Neural crest cell (in vitro differentiated cells): Measurements from ENCODE around the gene SPATA17. TPM values are rescaled to one million over a fixed set of nuclear protein-coding genes. Genes with fewer than 3 reads are reported as not detected.

ENCODE experiments used
- DNase-seq: peaks from one replicate; pipeline ENCODE4 v3.0.0; 2021; ENCODE audit warnings: low read depth, mixed read lengths, low spot score
- H3K27ac Mint-ChIP-seq: one replicate; pipeline ENCODE4 v1.8.0; 2021; ENCODE audit warnings: mild to moderate bottlenecking, mixed read lengths; ENCODE audit not compliant: unreplicated experiment
- H3K27me3 Mint-ChIP-seq: 2 replicates; pipeline ENCODE4 v1.8.0; 2021; ENCODE audit warnings: low read depth, mild to moderate bottlenecking, mixed read lengths
- H3K36me3 Mint-ChIP-seq: 2 replicates; pipeline ENCODE4 v1.8.0; 2021; ENCODE audit warnings: low read depth, mild to moderate bottlenecking, mixed read lengths
- H3K4me1 Mint-ChIP-seq: 2 replicates; pipeline ENCODE4 v1.8.0; 2021; ENCODE audit warnings: mixed read lengths
- H3K4me3 Mint-ChIP-seq: one replicate; pipeline ENCODE4 v1.8.0; 2021; ENCODE audit warnings: mild to moderate bottlenecking, mixed read lengths
- H3K9me3 Mint-ChIP-seq: 2 replicates; pipeline ENCODE4 v1.8.0; 2021; ENCODE audit warnings: mixed read lengths
- total RNA-seq: library from RNA; stranded (reverse); gene quantifications from 2 replicates; pipeline ENCODE4 v1.2.1, GENCODE V29; 2021
- TF ChIP-seq, protein P1 (sequence below): fragments of 200-600 bp; sonication (generic); conservative IDR thresholded peaks from 2 replicates; pipeline ENCODE4 v1.5.0; 2021; ENCODE audit warnings: antibody characterized with exemption, mild to moderate bottlenecking

Gene SPATA17
- total RNA-seq, 1 donor from 2014 or later, result 1.7 TPM

DNA sequence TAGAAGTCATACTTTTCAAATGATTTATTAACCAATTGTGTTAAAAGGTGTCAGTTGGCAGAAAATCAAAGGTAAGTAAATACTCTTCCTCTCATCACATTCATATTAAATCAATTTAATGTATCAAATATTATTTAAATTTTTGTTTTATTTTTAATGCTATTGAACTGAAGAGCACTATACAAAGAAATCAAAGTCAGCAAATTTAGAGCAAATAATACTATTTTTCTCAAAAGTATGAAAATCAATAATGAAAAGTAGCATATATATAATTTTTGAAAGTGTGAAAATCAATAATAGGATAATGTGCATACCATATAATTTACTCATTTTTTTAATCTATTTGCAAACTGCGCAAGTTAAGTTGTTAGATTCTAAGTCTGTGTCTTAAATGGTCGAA is 181.0 kb downstream of the SPATA17 start:
- H3K27me3 Mint-ChIP-seq, result no peaks in the 10 kb centered on the region
- DNase-seq, result no peak
- no peak overlapping the region for H3K27ac Mint-ChIP-seq
- H3K9me3 Mint-ChIP-seq, result peaks cover 2% of the 10 kb centered on the region
- no peaks in the 10 kb centered on the region for H3K4me1 Mint-ChIP-seq
- TF ChIP-seq, protein P1, sequence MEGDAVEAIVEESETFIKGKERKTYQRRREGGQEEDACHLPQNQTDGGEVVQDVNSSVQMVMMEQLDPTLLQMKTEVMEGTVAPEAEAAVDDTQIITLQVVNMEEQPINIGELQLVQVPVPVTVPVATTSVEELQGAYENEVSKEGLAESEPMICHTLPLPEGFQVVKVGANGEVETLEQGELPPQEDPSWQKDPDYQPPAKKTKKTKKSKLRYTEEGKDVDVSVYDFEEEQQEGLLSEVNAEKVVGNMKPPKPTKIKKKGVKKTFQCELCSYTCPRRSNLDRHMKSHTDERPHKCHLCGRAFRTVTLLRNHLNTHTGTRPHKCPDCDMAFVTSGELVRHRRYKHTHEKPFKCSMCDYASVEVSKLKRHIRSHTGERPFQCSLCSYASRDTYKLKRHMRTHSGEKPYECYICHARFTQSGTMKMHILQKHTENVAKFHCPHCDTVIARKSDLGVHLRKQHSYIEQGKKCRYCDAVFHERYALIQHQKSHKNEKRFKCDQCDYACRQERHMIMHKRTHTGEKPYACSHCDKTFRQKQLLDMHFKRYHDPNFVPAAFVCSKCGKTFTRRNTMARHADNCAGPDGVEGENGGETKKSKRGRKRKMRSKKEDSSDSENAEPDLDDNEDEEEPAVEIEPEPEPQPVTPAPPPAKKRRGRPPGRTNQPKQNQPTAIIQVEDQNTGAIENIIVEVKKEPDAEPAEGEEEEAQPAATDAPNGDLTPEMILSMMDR, result no peak
- peaks cover 2% of the 10 kb centered on the region for H3K36me3 Mint-ChIP-seq
- H3K4me3 Mint-ChIP-seq, result no peak overlapping the region

DNA sequence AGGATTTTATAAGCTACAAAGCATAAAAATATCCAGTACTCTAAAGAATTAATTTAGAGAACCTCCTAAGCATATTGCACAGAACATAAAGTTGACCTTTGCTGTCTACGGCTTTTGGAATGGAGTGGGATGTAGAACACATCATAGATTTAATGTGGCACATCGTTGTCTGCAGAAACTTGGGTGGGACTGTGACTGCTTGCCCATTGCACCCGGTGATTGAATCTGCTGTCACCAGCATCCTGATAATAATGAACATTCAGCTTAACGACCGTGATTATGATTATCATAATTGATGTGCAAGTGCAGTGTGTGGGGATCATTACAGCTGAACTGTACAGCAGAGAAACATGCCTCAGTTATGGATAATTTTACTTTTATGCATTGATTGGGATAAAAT is 181.9 kb downstream of the SPATA17 start:
- peaks cover 5% of the 10 kb centered on the region for H3K9me3 Mint-ChIP-seq
- H3K4me3 Mint-ChIP-seq, result no peak overlapping the region
- DNase-seq, result no peak
- H3K4me1 Mint-ChIP-seq, result no peaks in the 10 kb centered on the region
- H3K36me3 Mint-ChIP-seq, result peaks cover 5% of the 10 kb centered on the region
- H3K27ac Mint-ChIP-seq, result no peak overlapping the region
- no peaks in the 10 kb centered on the region for H3K27me3 Mint-ChIP-seq
- TF ChIP-seq, protein P1, result no peak

DNA sequence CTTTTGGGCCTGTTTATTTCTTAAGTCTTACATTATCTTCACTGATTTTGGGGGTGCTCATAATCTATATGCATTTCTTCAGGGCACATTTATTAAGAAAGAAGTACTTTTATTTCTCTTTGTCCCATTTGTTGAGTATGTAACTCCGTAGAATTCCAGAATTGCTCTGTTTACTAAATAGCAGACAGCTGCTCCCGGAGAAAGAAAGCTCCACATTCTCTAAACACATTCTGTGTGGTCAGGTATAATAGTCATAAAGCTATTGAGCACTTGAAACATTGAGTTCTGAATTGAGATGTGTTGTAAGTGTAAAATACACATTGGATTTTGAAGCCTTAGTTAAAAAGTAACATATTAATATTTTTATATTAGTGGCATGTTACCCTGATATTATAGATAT is 206.5 kb downstream of the SPATA17 start:
- DNase-seq, result no peak
- no peak overlapping the region for H3K4me3 Mint-ChIP-seq
- no peaks in the 10 kb centered on the region for H3K27me3 Mint-ChIP-seq
- no peak overlapping the region for H3K27ac Mint-ChIP-seq
- TF ChIP-seq, protein P1, result no peak
- no peaks in the 10 kb centered on the region for H3K4me1 Mint-ChIP-seq
- H3K36me3 Mint-ChIP-seq, result no peaks in the 10 kb centered on the region
- no peaks in the 10 kb centered on the region for H3K9me3 Mint-ChIP-seq

DNA sequence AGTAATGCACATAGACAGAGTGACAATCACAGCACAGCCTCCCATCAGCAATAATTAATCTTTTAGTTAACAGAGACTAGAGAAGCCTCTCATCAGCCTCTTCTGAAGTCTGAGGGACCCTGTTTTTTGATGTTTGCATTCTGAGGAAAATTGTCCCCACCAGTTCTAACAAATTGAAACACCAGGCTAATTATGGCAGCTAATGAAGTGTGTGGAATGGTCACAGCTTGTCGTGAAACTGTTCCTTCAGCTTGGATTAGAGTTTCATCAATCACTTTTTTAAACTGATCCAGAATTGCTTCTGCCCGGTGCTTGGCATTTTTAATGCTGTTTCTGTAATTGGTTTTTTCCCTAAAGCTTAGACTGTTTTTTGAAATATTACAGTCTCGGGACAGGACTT is 208.0 kb downstream of the SPATA17 start:
- H3K4me3 Mint-ChIP-seq, result no peak overlapping the region
- no peaks in the 10 kb centered on the region for H3K9me3 Mint-ChIP-seq
- H3K4me1 Mint-ChIP-seq, result no peaks in the 10 kb centered on the region
- no peaks in the 10 kb centered on the region for H3K27me3 Mint-ChIP-seq
- H3K27ac Mint-ChIP-seq, result no peak overlapping the region
- TF ChIP-seq, protein P1, result no peak
- no peak for DNase-seq
- H3K36me3 Mint-ChIP-seq, result no peaks in the 10 kb centered on the region

DNA sequence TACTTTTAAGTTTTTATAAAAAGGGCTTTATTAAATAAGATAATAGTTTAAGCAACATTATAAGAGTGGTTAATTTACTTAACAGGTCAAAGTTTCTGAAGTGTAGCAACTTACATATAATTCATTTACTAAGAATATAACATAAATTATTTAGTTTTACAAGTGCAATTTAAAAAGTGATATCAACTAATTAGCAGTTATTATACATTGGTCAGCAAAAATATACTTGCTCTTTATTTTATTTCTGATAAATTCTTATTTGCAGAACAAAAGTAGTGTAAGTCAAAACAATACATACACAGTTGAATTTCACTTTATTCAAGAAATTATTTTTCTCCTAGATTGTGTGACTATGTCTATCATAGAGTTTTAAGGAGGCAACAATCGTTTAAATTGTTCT is 215.6 kb downstream of the SPATA17 start:
- Mint-ChIP-seq H3K36me3 (no peaks in the 10 kb centered on the region), H3K9me3 (no peaks in the 10 kb centered on the region), H3K4me3 (no peak overlapping the region), H3K27ac (no peak overlapping the region), H3K27me3 (no peaks in the 10 kb centered on the region), H3K4me1 (no peaks in the 10 kb centered on the region)
- DNase-seq, result no peak
- TF ChIP-seq, protein P1, result no peak

DNA sequence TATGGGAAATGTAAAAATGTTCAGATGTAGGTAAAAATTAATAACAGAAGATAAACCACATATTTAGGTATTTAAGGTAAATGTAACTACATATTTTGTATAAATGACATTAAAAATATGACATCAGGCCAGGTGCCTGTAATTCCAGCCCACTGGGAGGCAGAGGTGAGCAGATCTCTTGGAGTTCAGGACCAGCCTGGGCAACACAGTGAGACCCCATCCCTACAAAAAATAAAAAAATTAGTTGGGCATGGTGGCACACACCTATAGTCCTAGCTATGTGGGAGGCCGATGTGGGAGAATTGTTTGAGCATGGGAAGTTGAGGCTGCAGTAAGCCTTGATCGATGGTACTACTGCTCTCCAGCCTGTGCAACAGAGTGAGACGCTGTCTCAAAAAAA is 216.5 kb downstream of the SPATA17 start:
- no peaks in the 10 kb centered on the region for H3K4me1 Mint-ChIP-seq
- no peaks in the 10 kb centered on the region for H3K36me3 Mint-ChIP-seq
- TF ChIP-seq, protein P1, result no peak
- no peaks in the 10 kb centered on the region for H3K9me3 Mint-ChIP-seq
- no peak overlapping the region for H3K27ac Mint-ChIP-seq
- DNase-seq, result no peak
- H3K4me3 Mint-ChIP-seq, result no peak overlapping the region
- H3K27me3 Mint-ChIP-seq, result no peaks in the 10 kb centered on the region
